HEK293 (cell line): ENCODE data around the gene HCCS.

Experiments used
- CTCF ChIA-PET: fragments of 350-600 bp; formaldehyde crosslinking; extraction: SDS; loops from one replicate; lab custom pipeline; 2021; ENCODE audit warnings: antibody characterized with exemption; lab: Yijun Ruan, JAX
- POLR2A ChIA-PET: fragments of 300-600 bp; formaldehyde crosslinking; extraction: SDS; loops from one replicate; lab custom pipeline; 2020; ENCODE audit warnings: antibody characterized with exemption, inconsistent platforms; lab: Yijun Ruan, JAX
- H3K27ac ChIP-seq: fragments of 200-500 bp; sonication (Bioruptor generic); 2 replicates; pipeline ENCODE4 v1.5.1; 2014; ENCODE audit warnings: low read depth, low read length, control low read depth, inconsistent platforms; ENCODE audit errors: extremely low read depth
- H3K36me3 ChIP-seq, 2 experiments: fragments of 200-500 bp in 1 of 2; sonication (Bioruptor generic) in 1 of 2; 1 replicate in 1 of 2; 2 replicates in 1 of 2; pipeline ENCODE4 v1.5.1; 2014 to 2017; ENCODE audit warnings: inconsistent platforms in 2 of 2, low read length in 2 of 2; ENCODE audit not compliant: control insufficient read depth in 2 of 2, insufficient read depth in 1 of 2
- H3K4me1 ChIP-seq: fragments of 200-500 bp; sonication (Bioruptor generic); 2 replicates; pipeline ENCODE4 v1.5.1; 2014; ENCODE audit warnings: mild to moderate bottlenecking, low read length, inconsistent platforms; ENCODE audit not compliant: control insufficient read depth, insufficient read depth
- H3K4me3 ChIP-seq: 2 replicates; pipeline ENCODE4 v1.5.1; 2011; ENCODE audit warnings: low read depth, mild to moderate bottlenecking, control low read depth, low read length, moderate library complexity
- H3K9me3 ChIP-seq: fragments of 200-500 bp; sonication (Bioruptor generic); 2 replicates; pipeline ENCODE4 v1.5.1; 2014; ENCODE audit warnings: low read depth, low read length, inconsistent platforms; ENCODE audit not compliant: control insufficient read depth, insufficient read depth
- HOXA7 ChIP-seq: sonication (generic); formaldehyde crosslinking; IDR thresholded peaks from 2 replicates; pipeline ENCODE4 v1.8.1; 2022; ENCODE audit warnings: missing genetic modification reagents, borderline replicate concordance
- KLF7 ChIP-seq: fragments of 450-650 bp; formaldehyde crosslinking; IDR thresholded peaks from 2 replicates; pipeline ENCODE4 v1.5.1; 2016; ENCODE audit warnings: missing biosample characterization, missing genetic modification characterization, borderline replicate concordance
- MYNN ChIP-seq: fragments of 450-650 bp; formaldehyde crosslinking; IDR thresholded peaks from 2 replicates; pipeline ENCODE4 v1.5.1; 2016; ENCODE audit warnings: missing biosample characterization, missing genetic modification characterization, borderline replicate concordance
- SETDB1 ChIP-seq: IDR thresholded peaks from one replicate; pipeline ENCODE4 v1.6.1; 2017; ENCODE audit warnings: mild to moderate bottlenecking, low read length, moderate library complexity, mixed read lengths; ENCODE audit not compliant: insufficient read length
- ZFP37 ChIP-seq: fragments of 450-650 bp; formaldehyde crosslinking; IDR thresholded peaks from 2 replicates; pipeline ENCODE4 v1.5.1; 2016; ENCODE audit warnings: missing biosample characterization, missing genetic modification characterization
- ZNF133 ChIP-seq: fragments of 450-650 bp; formaldehyde crosslinking; IDR thresholded peaks from 2 replicates; pipeline ENCODE4 v1.5.1; 2016; ENCODE audit warnings: missing biosample characterization, missing genetic modification characterization
- ZNF140 ChIP-seq: fragments of 450-650 bp; formaldehyde crosslinking; IDR thresholded peaks from 2 replicates; pipeline ENCODE4 v1.5.1; 2016; ENCODE audit warnings: missing biosample characterization, missing genetic modification characterization
- ZNF155 ChIP-seq: fragments of 450-650 bp; formaldehyde crosslinking; IDR thresholded peaks from 2 replicates; pipeline ENCODE4 v1.5.1; 2016; ENCODE audit warnings: missing biosample characterization, missing genetic modification characterization
- ZNF169 ChIP-seq: fragments of 450-650 bp; formaldehyde crosslinking; IDR thresholded peaks from 2 replicates; pipeline ENCODE4 v1.5.1; 2016; ENCODE audit warnings: missing biosample characterization, missing genetic modification characterization
- ZNF23 ChIP-seq: fragments of 450-650 bp; formaldehyde crosslinking; IDR thresholded peaks from 2 replicates; pipeline ENCODE4 v1.5.1; 2016; ENCODE audit warnings: missing biosample characterization, missing genetic modification characterization, borderline replicate concordance
- ZNF292 ChIP-seq: fragments of 450-650 bp; formaldehyde crosslinking; IDR thresholded peaks from 2 replicates; pipeline ENCODE4 v1.5.1; 2016; ENCODE audit warnings: low read depth, missing biosample characterization, missing genetic modification characterization, borderline replicate concordance
- ZNF416 ChIP-seq: fragments of 450-650 bp; formaldehyde crosslinking; IDR thresholded peaks from 2 replicates; pipeline ENCODE4 v1.5.1; 2016; ENCODE audit warnings: missing biosample characterization, missing genetic modification characterization
- ZNF433 ChIP-seq: fragments of 450-650 bp; formaldehyde crosslinking; IDR thresholded peaks from 2 replicates; pipeline ENCODE4 v1.5.1; 2016; ENCODE audit warnings: missing biosample characterization, missing genetic modification characterization, low read depth
- ZNF510 ChIP-seq: fragments of 450-650 bp; formaldehyde crosslinking; IDR thresholded peaks from 2 replicates; pipeline ENCODE4 v1.5.1; 2018; ENCODE audit warnings: mild to moderate bottlenecking, missing genetic modification characterization, missing biosample characterization; ENCODE audit not compliant: insufficient replicate concordance
- ZNF529 ChIP-seq: fragments of 450-650 bp; formaldehyde crosslinking; IDR thresholded peaks from 2 replicates; pipeline ENCODE4 v1.5.1; 2017; ENCODE audit warnings: missing genetic modification characterization, missing biosample characterization; ENCODE audit not compliant: insufficient replicate concordance
- ZNF600 ChIP-seq: fragments of 450-650 bp; formaldehyde crosslinking; IDR thresholded peaks from 2 replicates; pipeline ENCODE4 v1.5.1; 2016; ENCODE audit warnings: missing biosample characterization, missing genetic modification characterization
- ZNF629 ChIP-seq: fragments of 450-650 bp; formaldehyde crosslinking; IDR thresholded peaks from 2 replicates; pipeline ENCODE4 v1.5.1; 2017; ENCODE audit warnings: missing biosample characterization, missing genetic modification characterization
- ZNF701 ChIP-seq: fragments of 450-650 bp; formaldehyde crosslinking; IDR thresholded peaks from 2 replicates; pipeline ENCODE4 v1.5.1; 2016; ENCODE audit warnings: missing biosample characterization, missing genetic modification characterization
- ZNF76 ChIP-seq: fragments of 450-650 bp; formaldehyde crosslinking; IDR thresholded peaks from 2 replicates; pipeline ENCODE4; 2016; ENCODE audit warnings: low read depth, missing biosample characterization, missing genetic modification characterization, borderline replicate concordance
- ZNF837 ChIP-seq: fragments of 450-650 bp; formaldehyde crosslinking; IDR thresholded peaks from 2 replicates; pipeline ENCODE4 v1.5.1; 2016; ENCODE audit warnings: missing biosample characterization, missing genetic modification characterization
- ZNF843 ChIP-seq: fragments of 450-650 bp; formaldehyde crosslinking; IDR thresholded peaks from 2 replicates; pipeline ENCODE4 v1.5.1; 2016; ENCODE audit warnings: missing biosample characterization, missing genetic modification characterization
- ZXDB ChIP-seq: fragments of 450-650 bp; formaldehyde crosslinking; IDR thresholded peaks from 2 replicates; pipeline ENCODE4 v1.5.1; 2016; ENCODE audit warnings: missing biosample characterization, missing genetic modification characterization
- TF ChIP-seq, protein P1 (sequence below): fragments of 450-650 bp; formaldehyde crosslinking; IDR thresholded peaks from 2 replicates; pipeline ENCODE4 v1.5.1; 2017; ENCODE audit warnings: missing biosample characterization, missing genetic modification characterization
- TF ChIP-seq, protein P2 (sequence below): fragments of 450-650 bp; IDR thresholded peaks from 2 replicates; pipeline ENCODE4 v1.5.1; 2018; ENCODE audit warnings: missing biosample characterization, missing genetic modification characterization
- TF ChIP-seq, protein P3 (sequence below): fragments of 450-650 bp; formaldehyde crosslinking; IDR thresholded peaks from 2 replicates; pipeline ENCODE4 v1.5.1; 2017; ENCODE audit warnings: missing biosample characterization, missing genetic modification characterization

The HCCS gene

DNA sequence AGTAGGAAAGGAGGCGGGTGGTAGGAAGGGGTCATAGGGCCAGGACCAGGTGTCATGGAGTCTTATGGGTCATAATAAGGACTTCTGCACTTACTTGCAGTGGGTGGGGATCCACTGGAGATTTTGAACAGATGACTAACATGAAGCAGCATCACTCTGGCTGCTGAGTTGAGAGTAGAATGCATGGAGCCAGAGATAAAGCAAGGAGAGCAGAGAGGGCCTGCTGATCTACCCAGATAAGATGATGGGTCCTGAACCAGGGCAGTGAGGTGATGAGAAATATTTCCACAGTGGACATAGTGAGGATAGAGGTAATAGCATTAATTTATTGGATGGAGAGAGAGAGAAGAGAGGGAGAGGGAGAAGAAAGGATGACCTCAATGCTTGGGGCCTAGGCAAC, 48.0 kb downstream of the HCCS start:
- H3K4me1 ChIP-seq, result no peaks in the 10 kb centered on the region
- no peak overlapping the region for H3K27ac ChIP-seq
- POLR2A ChIA-PET, result no interaction called here
- H3K9me3 ChIP-seq, result no peaks in the 10 kb centered on the region
- H3K4me3 ChIP-seq, result no peak overlapping the region
- H3K36me3 ChIP-seq, result no peaks in the 10 kb centered on the region
- CTCF ChIA-PET, result interaction anchor here (0.7 kb wide), 1 partner anchor 32 kb away, joined by 3 read pairs; no protein-coding TSS in a partner anchor
- no peak for TF ChIP-seq HOXA7 (CRISPR knock-in tag)
- no peak for TF ChIP-seq ZNF76 (tag by site-specific recombination)
- TF ChIP-seq ZNF23 (tag by site-specific recombination), result no peak
- TF ChIP-seq ZNF140 (tag by site-specific recombination), result no peak
- TF ChIP-seq ZNF510 (tag by site-specific recombination), result no peak
- no peak for TF ChIP-seq ZNF133 (tag by site-specific recombination)
- TF ChIP-seq ZNF629, result no peak
- no peak for TF ChIP-seq ZNF843 (tag by site-specific recombination)
- no peak for TF ChIP-seq ZNF837 (tag by site-specific recombination)
- TF ChIP-seq ZNF701 (tag by site-specific recombination), result no peak
- TF ChIP-seq ZNF600 (tag by site-specific recombination), result no peak
- TF ChIP-seq, protein P1, sequence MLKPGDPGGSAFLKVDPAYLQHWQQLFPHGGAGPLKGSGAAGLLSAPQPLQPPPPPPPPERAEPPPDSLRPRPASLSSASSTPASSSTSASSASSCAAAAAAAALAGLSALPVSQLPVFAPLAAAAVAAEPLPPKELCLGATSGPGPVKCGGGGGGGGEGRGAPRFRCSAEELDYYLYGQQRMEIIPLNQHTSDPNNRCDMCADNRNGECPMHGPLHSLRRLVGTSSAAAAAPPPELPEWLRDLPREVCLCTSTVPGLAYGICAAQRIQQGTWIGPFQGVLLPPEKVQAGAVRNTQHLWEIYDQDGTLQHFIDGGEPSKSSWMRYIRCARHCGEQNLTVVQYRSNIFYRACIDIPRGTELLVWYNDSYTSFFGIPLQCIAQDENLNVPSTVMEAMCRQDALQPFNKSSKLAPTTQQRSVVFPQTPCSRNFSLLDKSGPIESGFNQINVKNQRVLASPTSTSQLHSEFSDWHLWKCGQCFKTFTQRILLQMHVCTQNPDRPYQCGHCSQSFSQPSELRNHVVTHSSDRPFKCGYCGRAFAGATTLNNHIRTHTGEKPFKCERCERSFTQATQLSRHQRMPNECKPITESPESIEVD (tag by site-specific recombination), result no peak
- TF ChIP-seq ZNF416 (tag by site-specific recombination), result no peak
- TF ChIP-seq ZNF433 (tag by site-specific recombination), result no peak
- no peak for TF ChIP-seq ZNF529 (tag by site-specific recombination)
- no peak for TF ChIP-seq SETDB1

DNA sequence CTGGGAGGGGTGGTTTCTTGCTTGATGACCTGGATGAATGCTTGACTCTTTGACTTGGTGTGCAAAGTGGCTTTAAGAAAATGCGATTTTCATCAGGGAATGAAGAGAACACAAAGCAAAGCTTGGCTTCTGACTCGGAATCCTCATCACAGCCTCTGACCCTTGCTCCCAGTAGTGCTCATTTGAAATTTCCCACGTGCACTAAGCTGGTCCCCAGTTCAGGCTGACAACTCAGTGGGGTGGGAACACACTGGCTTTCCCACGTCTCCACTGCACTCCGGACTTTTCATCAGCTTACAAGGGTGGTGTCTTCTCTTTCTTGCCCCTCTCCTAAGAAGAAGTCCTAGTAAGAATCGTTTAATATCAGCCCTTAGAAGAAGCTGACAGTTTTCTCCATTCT, 53.3 kb downstream of the HCCS start:
- Histone ChIP-seq H3K27ac (no peak overlapping the region), H3K9me3 (no peaks in the 10 kb centered on the region), H3K4me1 (no peaks in the 10 kb centered on the region), H3K4me3 (no peak overlapping the region), H3K36me3 (no peaks in the 10 kb centered on the region)
- no peak for TF ChIP-seq ZNF155 (tag by site-specific recombination)
- TF ChIP-seq MYNN (tag by site-specific recombination), result no peak
- TF ChIP-seq, protein P2, sequence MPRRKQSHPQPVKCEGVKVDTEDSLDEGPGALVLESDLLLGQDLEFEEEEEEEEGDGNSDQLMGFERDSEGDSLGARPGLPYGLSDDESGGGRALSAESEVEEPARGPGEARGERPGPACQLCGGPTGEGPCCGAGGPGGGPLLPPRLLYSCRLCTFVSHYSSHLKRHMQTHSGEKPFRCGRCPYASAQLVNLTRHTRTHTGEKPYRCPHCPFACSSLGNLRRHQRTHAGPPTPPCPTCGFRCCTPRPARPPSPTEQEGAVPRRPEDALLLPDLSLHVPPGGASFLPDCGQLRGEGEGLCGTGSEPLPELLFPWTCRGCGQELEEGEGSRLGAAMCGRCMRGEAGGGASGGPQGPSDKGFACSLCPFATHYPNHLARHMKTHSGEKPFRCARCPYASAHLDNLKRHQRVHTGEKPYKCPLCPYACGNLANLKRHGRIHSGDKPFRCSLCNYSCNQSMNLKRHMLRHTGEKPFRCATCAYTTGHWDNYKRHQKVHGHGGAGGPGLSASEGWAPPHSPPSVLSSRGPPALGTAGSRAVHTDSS (tag by site-specific recombination), result no peak
- TF ChIP-seq, protein P3, sequence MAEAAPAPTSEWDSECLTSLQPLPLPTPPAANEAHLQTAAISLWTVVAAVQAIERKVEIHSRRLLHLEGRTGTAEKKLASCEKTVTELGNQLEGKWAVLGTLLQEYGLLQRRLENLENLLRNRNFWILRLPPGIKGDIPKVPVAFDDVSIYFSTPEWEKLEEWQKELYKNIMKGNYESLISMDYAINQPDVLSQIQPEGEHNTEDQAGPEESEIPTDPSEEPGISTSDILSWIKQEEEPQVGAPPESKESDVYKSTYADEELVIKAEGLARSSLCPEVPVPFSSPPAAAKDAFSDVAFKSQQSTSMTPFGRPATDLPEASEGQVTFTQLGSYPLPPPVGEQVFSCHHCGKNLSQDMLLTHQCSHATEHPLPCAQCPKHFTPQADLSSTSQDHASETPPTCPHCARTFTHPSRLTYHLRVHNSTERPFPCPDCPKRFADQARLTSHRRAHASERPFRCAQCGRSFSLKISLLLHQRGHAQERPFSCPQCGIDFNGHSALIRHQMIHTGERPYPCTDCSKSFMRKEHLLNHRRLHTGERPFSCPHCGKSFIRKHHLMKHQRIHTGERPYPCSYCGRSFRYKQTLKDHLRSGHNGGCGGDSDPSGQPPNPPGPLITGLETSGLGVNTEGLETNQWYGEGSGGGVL (tag by site-specific recombination), result no peak
- no peak for TF ChIP-seq ZNF169 (tag by site-specific recombination)
- no peak for TF ChIP-seq KLF7
- TF ChIP-seq ZFP37 (tag by site-specific recombination), result no peak
- TF ChIP-seq ZNF292 (tag by site-specific recombination), result no peak
- TF ChIP-seq ZXDB (tag by site-specific recombination), result no peak
- POLR2A ChIA-PET, result no interaction called here
- CTCF ChIA-PET, result no interaction called here
